GM23338 (cell line): ENCODE results near the gene C6orf15. TPM values are rescaled to one million over a fixed set of nuclear protein-coding genes. Genes with fewer than 3 reads are reported as not detected.

Experiments used
- ATAC-seq: fragments of 200-7000 bp; cut with Tn5 transposase; 3 replicates; pipeline ENCODE4 v1.9.1; 2020
- DNase-seq: peaks from one replicate; pipeline ENCODE4 v3.0.0-alpha.2; 2015; ENCODE audit warnings: low spot score
- H2AFZ ChIP-seq: fragments of 200-600 bp; sonication (generic); 2 replicates; pipeline ENCODE4 v1.8.0; 2016; ENCODE audit warnings: antibody characterized with exemption, mild to moderate bottlenecking, moderate library complexity
- H3F3A ChIP-seq: fragments of 200-600 bp; sonication (generic); replicated peaks from 2 replicates; pipeline ENCODE4 v1.8.0; 2017; ENCODE audit warnings: antibody characterized with exemption, mixed run types, low read depth
- H3K27ac ChIP-seq: fragments of 200-600 bp; sonication (generic); 2 replicates; pipeline ENCODE4 v1.6.1; 2016; ENCODE audit warnings: low read depth
- H3K27me3 ChIP-seq: fragments of 200-600 bp; sonication (generic); 2 replicates; pipeline ENCODE4 v1.8.0; 2016; ENCODE audit warnings: mild to moderate bottlenecking, mixed run types, moderate library complexity; ENCODE audit not compliant: insufficient read depth
- H3K36me3 ChIP-seq: fragments of 200-600 bp; sonication (generic); 2 replicates; pipeline ENCODE4 v1.8.0; 2016; ENCODE audit warnings: mild to moderate bottlenecking; ENCODE audit not compliant: insufficient read depth
- H3K4me1 ChIP-seq: fragments of 200-600 bp; sonication (generic); 2 replicates; pipeline ENCODE4 v1.8.0; 2016; ENCODE audit warnings: mild to moderate bottlenecking, moderate library complexity; ENCODE audit not compliant: insufficient read depth
- H3K4me2 ChIP-seq: fragments of 200-600 bp; sonication (generic); 2 replicates; pipeline ENCODE4 v1.7.1; 2017; ENCODE audit warnings: mixed run types
- H3K4me3 ChIP-seq: fragments of 200-600 bp; sonication (generic); 2 replicates; pipeline ENCODE4 v1.6.1; 2016; ENCODE audit warnings: mixed run types
- H3K79me2 ChIP-seq: fragments of 200-600 bp; sonication (generic); replicated peaks from 2 replicates; pipeline ENCODE4 v1.8.0; 2017; ENCODE audit warnings: mild to moderate bottlenecking; ENCODE audit not compliant: insufficient read depth
- H3K9me2 ChIP-seq: fragments of 200-600 bp; sonication (generic); 2 replicates; pipeline ENCODE4 v1.8.0; 2017; ENCODE audit not compliant: insufficient read depth
- H4K20me1 ChIP-seq: fragments of 200-600 bp; sonication (generic); replicated peaks from 2 replicates; pipeline ENCODE4 v1.8.0; 2017; ENCODE audit warnings: mild to moderate bottlenecking; ENCODE audit not compliant: insufficient read depth
- H3K27ac Mint-ChIP-seq: 2 replicates; pipeline ENCODE4 v1.8.0; 2020; ENCODE audit warnings: inconsistent platforms, mild to moderate bottlenecking, moderate library complexity, mixed read lengths
- H3K27me3 Mint-ChIP-seq: 3 replicates; pipeline ENCODE4 v1.8.0; 2022; ENCODE audit warnings: low read depth, mild to moderate bottlenecking, moderate library complexity, mixed read lengths, inconsistent platforms; ENCODE audit not compliant: insufficient read depth, poor library complexity
- H3K36me3 Mint-ChIP-seq: 3 replicates; pipeline ENCODE4 v1.8.0; 2021; ENCODE audit warnings: low read depth, mild to moderate bottlenecking, inconsistent platforms, moderate library complexity, mixed read lengths
- H3K4me1 Mint-ChIP-seq: 3 replicates; pipeline ENCODE4 v1.8.0; 2020; ENCODE audit warnings: mild to moderate bottlenecking, inconsistent platforms, mixed read lengths
- H3K4me3 Mint-ChIP-seq: 3 replicates; pipeline ENCODE4 v1.8.0; 2021; ENCODE audit warnings: moderate library complexity, mild to moderate bottlenecking, inconsistent platforms, mixed read lengths
- H3K9me3 Mint-ChIP-seq: 3 replicates; pipeline ENCODE4 v1.8.0; 2020; ENCODE audit warnings: moderate library complexity, mild to moderate bottlenecking, inconsistent platforms, mixed read lengths
- CREB1 ChIP-seq: fragments of 250-450 bp; sonication (Bioruptor Pico); IDR thresholded peaks from 2 replicates; pipeline ENCODE4 v1.5.0; 2020; ENCODE audit warnings: low read depth, mild to moderate bottlenecking, moderate library complexity
- EZH2 ChIP-seq: fragments of 200-600 bp; sonication (generic); IDR thresholded peaks from one replicate; pipeline ENCODE4 v1.8.0; 2017; ENCODE audit warnings: antibody characterized with exemption, mild to moderate bottlenecking, low read depth; ENCODE audit not compliant: unreplicated experiment
- EZH2phosphoT487 ChIP-seq: fragments of 200-600 bp; sonication (generic); IDR thresholded peaks from one replicate; pipeline ENCODE4 v1.8.1; 2018; ENCODE audit warnings: antibody characterized with exemption; ENCODE audit not compliant: unreplicated experiment
- JUNB ChIP-seq: IDR thresholded peaks from one replicate; pipeline ENCODE4 v1.6.1; 2016; ENCODE audit warnings: antibody characterized with exemption; ENCODE audit not compliant: unreplicated experiment
- STAT1 ChIP-seq: IDR thresholded peaks from one replicate; pipeline ENCODE4 v1.6.1; 2016; ENCODE audit warnings: antibody characterized with exemption; ENCODE audit not compliant: unreplicated experiment
- ZNF114 ChIP-seq: fragments of 250-450 bp; sonication (Bioruptor Pico); IDR thresholded peaks from 2 replicates; pipeline ENCODE4 v1.5.0; 2020; ENCODE audit warnings: mild to moderate bottlenecking, moderate library complexity
- ZNF331 ChIP-seq: fragments of 250-450 bp; sonication (Bioruptor Pico); IDR thresholded peaks from 2 replicates; pipeline ENCODE4 v1.5.0; 2020; ENCODE audit warnings: low read depth, mild to moderate bottlenecking, moderate library complexity
- polyA plus RNA-seq: library from polyadenylated mRNA; unstranded; fragments of >200 nt; fragmentation: Nextera tagmentation; extraction: Ambion mirVana; gene quantifications from 2 replicates; pipeline ENCODE4 v1.2.1, GENCODE V29; 2016
- total RNA-seq: library from RNA; depleted of rRNA; stranded (reverse); fragments of >200 nt; shearing (Covaris generic); gene quantifications from 2 replicates; pipeline ENCODE4 v1.2.3, GENCODE V29; 2014
- TF ChIP-seq, protein P1 (sequence below): IDR thresholded peaks from 2 replicates; pipeline ENCODE4 v1.6.1; 2016; ENCODE audit warnings: antibody characterized with exemption
- TF ChIP-seq, protein P2 (sequence below): fragments of 250-450 bp; sonication (Bioruptor Pico); IDR thresholded peaks from 2 replicates; pipeline ENCODE4 v1.5.0; 2020; ENCODE audit warnings: mild to moderate bottlenecking, moderate library complexity
- TF ChIP-seq, protein P3 (sequence below), 2 experiments: fragments of 200-600 bp in 1 of 2; sonication (generic) in 1 of 2; conservative IDR thresholded peaks; 2 replicates each; pipeline versions ENCODE4 v1.5.1 to v1.6.1; 2016 to 2017; ENCODE audit warnings: antibody characterized with exemption in 2 of 2, low read depth in 2 of 2, mild to moderate bottlenecking in 2 of 2, moderate library complexity in 1 of 2

C6orf15 gene
- total and polyA plus RNA-seq, 2 experiments from 2014 or later: not detected

DNA sequence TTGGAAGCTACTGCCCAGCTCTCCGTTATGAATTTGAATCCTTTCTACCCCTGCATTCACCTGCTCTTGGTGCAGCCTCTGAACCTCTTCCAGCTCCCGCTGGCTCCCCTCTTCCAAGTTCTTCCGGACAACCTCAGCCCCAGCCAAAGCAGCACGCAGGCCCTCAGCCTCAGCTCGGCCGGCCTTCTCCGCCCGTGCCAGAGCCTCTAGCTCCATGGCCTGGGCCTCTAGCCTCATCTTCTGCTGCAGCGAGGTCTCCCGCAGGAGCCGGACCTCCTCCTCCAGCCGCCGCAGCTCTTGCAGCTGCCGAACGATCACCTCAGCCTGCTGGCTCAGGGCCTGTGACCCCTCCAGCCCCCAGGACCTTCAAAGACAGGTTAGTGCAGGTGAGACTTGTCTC, 42.1 kb upstream of the C6orf15 start:
- no peaks in the 10 kb centered on the region for H3K9me3 Mint-ChIP-seq
- no peak for ATAC-seq
- H3K79me2 ChIP-seq: 0 out of 2 replicates have a peak, but pooled peaks cover 3% of the 10 kb centered on the region

More for the DNA sequence above, 42.1 kb upstream of the C6orf15 start:
- H3K27me3 ChIP-seq: no peaks in the 10 kb centered on the region
- H3K4me1 Mint-ChIP-seq: peaks cover 17% of the 10 kb centered on the region
- TF ChIP-seq JUNB: no peak
- no peak for TF ChIP-seq EZH2phosphoT487
- no peak for TF ChIP-seq EZH2
- no peak for TF ChIP-seq CREB1
- TF ChIP-seq, protein P1, sequence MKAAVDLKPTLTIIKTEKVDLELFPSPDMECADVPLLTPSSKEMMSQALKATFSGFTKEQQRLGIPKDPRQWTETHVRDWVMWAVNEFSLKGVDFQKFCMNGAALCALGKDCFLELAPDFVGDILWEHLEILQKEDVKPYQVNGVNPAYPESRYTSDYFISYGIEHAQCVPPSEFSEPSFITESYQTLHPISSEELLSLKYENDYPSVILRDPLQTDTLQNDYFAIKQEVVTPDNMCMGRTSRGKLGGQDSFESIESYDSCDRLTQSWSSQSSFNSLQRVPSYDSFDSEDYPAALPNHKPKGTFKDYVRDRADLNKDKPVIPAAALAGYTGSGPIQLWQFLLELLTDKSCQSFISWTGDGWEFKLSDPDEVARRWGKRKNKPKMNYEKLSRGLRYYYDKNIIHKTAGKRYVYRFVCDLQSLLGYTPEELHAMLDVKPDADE: no peak
- TF ChIP-seq STAT1: no peak
- no peak for TF ChIP-seq ZNF331
- no peak for TF ChIP-seq ZNF114 (CRISPR knock-in tag)
- TF ChIP-seq, protein P2, sequence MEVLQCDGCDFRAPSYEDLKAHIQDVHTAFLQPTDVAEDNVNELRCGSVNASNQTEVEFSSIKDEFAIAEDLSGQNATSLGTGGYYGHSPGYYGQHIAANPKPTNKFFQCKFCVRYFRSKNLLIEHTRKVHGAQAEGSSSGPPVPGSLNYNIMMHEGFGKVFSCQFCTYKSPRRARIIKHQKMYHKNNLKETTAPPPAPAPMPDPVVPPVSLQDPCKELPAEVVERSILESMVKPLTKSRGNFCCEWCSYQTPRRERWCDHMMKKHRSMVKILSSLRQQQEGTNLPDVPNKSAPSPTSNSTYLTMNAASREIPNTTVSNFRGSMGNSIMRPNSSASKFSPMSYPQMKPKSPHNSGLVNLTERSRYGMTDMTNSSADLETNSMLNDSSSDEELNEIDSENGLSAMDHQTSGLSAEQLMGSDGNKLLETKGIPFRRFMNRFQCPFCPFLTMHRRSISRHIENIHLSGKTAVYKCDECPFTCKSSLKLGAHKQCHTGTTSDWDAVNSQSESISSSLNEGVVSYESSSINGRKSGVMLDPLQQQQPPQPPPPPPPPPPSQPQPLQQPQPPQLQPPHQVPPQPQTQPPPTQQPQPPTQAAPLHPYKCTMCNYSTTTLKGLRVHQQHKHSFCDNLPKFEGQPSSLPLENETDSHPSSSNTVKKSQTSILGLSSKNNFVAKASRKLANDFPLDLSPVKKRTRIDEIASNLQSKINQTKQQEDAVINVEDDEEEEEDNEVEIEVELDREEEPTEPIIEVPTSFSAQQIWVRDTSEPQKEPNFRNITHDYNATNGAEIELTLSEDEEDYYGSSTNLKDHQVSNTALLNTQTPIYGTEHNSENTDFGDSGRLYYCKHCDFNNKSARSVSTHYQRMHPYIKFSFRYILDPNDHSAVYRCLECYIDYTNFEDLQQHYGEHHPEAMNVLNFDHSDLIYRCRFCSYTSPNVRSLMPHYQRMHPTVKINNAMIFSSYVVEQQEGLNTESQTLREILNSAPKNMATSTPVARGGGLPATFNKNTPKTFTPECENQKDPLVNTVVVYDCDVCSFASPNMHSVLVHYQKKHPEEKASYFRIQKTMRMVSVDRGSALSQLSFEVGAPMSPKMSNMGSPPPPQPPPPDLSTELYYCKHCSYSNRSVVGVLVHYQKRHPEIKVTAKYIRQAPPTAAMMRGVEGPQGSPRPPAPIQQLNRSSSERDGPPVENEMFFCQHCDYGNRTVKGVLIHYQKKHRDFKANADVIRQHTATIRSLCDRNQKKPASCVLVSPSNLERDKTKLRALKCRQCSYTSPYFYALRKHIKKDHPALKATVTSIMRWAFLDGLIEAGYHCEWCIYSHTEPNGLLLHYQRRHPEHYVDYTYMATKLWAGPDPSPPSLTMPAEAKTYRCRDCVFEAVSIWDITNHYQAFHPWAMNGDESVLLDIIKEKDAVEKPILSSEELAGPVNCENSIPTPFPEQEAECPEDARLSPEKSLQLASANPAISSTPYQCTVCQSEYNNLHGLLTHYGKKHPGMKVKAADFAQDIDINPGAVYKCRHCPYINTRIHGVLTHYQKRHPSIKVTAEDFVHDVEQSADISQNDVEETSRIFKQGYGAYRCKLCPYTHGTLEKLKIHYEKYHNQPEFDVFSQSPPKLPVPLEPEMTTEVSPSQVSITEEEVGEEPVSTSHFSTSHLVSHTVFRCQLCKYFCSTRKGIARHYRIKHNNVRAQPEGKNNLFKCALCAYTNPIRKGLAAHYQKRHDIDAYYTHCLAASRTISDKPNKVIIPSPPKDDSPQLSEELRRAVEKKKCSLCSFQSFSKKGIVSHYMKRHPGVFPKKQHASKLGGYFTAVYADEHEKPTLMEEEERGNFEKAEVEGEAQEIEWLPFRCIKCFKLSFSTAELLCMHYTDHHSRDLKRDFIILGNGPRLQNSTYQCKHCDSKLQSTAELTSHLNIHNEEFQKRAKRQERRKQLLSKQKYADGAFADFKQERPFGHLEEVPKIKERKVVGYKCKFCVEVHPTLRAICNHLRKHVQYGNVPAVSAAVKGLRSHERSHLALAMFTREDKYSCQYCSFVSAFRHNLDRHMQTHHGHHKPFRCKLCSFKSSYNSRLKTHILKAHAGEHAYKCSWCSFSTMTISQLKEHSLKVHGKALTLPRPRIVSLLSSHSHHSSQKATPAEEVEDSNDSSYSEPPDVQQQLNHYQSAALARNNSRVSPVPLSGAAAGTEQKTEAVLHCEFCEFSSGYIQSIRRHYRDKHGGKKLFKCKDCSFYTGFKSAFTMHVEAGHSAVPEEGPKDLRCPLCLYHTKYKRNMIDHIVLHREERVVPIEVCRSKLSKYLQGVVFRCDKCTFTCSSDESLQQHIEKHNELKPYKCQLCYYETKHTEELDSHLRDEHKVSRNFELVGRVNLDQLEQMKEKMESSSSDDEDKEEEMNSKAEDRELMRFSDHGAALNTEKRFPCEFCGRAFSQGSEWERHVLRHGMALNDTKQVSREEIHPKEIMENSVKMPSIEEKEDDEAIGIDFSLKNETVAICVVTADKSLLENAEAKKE (CRISPR knock-in tag): no peak
- TF ChIP-seq, protein P3, sequence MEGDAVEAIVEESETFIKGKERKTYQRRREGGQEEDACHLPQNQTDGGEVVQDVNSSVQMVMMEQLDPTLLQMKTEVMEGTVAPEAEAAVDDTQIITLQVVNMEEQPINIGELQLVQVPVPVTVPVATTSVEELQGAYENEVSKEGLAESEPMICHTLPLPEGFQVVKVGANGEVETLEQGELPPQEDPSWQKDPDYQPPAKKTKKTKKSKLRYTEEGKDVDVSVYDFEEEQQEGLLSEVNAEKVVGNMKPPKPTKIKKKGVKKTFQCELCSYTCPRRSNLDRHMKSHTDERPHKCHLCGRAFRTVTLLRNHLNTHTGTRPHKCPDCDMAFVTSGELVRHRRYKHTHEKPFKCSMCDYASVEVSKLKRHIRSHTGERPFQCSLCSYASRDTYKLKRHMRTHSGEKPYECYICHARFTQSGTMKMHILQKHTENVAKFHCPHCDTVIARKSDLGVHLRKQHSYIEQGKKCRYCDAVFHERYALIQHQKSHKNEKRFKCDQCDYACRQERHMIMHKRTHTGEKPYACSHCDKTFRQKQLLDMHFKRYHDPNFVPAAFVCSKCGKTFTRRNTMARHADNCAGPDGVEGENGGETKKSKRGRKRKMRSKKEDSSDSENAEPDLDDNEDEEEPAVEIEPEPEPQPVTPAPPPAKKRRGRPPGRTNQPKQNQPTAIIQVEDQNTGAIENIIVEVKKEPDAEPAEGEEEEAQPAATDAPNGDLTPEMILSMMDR (conservative IDR thresholded peaks at IDR 0.05; ENCODE audit: low read depth in 2 of 2): no peak
- no peak overlapping the region for H3K4me2 ChIP-seq
- no peak overlapping the region for H3K4me3 ChIP-seq
- H3K27ac Mint-ChIP-seq: no peak overlapping the region
- H3K4me1 ChIP-seq: peaks cover 14% of the 10 kb centered on the region
- no peaks in the 10 kb centered on the region for H4K20me1 ChIP-seq
- H3K36me3 ChIP-seq: peaks cover 2% of the 10 kb centered on the region; the same call in 1 of the 2 replicates
- H3K4me3 Mint-ChIP-seq: no peak overlapping the region
- no peak overlapping the region for H3K27ac ChIP-seq
- no peak for DNase-seq
- H3K27me3 Mint-ChIP-seq: peaks cover 14% of the 10 kb centered on the region
- H3F3A ChIP-seq: peaks cover 9% of the 10 kb centered on the region
- H3K36me3 Mint-ChIP-seq: peaks cover 57% of the 10 kb centered on the region
- H2AFZ ChIP-seq: no peak overlapping the region
- no peaks in the 10 kb centered on the region for H3K9me2 ChIP-seq
